GM18511 (cell line): ENCODE measurements around the gene EYA2.

Experiments
- ATAC-seq: cut with Tn5 transposase; IDR thresholded peaks from one replicate; pipeline ENCODE4 v1.9.1; 2021; ENCODE audit warnings: mild to moderate bottlenecking, moderate library complexity; ENCODE audit not compliant: unreplicated experiment

Gene EYA2

DNA sequence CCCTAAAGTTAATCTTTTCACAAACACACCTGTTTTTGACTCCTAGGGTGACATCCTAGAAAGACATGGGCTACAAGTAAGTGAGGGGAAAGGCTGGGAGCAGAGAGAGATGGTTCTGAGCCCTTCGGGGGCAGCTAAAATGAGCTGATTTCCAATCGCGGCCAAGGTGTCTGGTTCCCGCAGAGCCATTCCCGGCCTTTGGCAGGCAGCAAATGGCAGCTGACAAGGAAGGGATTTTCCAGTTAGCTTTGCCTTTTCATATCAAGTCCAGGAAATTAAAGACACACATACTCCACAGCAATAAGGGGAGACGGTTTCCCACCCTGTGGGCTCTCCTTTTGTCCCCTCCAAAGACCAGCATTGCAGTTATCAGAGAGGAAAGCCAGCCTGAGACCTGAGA lies 233.4 kb downstream of the EYA2 start:
- ATAC-seq, result no peak

DNA sequence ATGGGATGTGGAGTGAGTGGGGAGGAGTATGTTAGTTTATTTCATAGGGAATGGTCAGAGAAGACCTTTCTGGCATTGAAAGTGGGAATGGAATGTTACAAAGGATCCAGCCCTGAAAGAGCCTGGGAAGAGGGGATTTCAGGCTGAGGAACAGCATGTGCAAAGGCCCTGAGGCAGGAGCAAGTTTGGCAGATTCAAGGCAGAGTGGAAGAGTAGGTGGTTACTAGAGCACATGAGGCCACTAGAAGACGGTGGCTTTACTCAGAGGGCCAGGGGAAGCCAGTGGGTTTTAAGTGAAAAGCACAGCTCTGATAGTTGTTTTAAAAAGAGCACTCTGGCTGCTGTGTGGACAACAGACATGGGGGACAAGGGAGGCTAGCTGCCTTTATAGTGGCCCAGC lies 234.7 kb downstream of the EYA2 start:
- ATAC-seq, result no peak

DNA sequence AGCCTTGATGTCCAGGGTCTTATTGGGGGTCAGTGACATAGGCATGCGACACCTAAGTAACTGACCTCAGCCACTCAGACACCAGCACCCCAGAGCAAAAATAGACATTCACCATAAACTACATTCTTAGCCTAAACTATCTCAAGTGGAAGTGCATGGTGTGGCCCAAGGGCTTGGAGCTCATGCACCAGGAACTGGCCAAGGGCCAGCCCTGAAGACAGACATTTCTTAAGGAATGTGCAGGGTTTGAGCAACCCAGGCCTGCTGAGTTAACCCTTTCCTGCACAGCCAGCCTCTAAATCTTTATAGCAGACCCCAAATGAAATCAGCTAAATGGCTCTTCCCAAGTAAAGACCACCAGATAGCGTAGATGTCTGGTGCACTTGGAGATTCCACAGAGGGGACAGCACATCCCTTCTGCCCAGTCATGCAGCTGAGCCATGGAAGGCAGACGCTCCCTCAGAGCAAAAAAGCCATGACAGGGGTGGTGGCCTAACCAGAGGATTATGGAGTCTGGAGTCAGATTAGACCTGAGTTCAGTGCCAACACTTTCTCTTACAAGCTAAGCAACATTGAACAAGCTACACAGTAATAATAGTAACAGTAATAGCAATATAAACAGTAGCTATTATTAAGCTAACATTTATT lies 239.3 kb downstream of the EYA2 start:
- ATAC-seq, result no peak

DNA sequence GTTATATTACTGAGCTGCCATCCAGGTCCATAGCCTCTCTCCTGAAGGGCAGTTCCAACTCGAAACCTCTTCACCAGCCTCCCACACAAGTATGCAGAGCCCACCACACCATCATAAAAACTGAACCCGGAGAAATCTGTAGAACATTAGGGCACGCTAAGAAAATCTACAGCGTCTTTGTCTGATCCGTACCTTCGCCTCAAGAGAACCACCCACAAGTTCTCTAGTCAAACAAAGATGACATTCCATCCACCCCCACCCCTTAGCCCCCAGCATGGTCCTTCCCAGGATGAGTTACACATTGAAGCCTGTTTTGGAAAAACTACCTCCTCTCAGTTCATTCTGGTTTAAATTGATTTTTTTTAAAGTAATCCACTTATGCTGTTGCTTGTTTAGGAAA lies 242.1 kb downstream of the EYA2 start:
- no peak for ATAC-seq

DNA sequence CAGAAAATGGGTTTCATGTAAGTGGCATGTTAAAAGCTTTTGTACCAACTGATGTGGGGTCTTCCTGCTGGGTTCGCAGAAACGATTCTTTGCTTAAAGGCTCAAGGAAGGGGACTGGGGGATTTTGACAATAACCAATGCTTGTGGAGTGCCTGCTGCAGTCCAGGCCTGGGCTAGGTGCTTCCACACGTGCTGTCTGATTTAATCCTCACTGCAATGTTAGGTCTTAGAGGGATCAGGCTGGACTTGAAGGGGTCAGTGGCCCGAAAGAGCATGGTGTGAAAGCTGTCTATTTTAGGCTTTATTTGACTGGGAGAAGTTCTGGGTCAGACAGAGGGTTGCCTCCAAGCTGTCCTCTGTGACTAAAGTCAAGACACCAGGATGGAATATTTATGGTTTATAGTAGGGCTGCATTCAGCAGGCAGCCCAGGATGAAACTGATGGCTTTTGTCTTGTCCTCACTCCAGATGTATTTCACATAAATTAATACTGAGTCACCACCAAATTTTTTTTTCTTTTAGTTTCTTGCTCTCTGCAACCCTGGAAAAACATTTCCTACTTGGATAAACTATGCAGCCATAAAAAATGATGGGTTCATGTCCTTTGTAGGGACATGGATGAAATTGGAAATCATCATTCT lies 242.7 kb downstream of the EYA2 start:
- no peak for ATAC-seq

DNA sequence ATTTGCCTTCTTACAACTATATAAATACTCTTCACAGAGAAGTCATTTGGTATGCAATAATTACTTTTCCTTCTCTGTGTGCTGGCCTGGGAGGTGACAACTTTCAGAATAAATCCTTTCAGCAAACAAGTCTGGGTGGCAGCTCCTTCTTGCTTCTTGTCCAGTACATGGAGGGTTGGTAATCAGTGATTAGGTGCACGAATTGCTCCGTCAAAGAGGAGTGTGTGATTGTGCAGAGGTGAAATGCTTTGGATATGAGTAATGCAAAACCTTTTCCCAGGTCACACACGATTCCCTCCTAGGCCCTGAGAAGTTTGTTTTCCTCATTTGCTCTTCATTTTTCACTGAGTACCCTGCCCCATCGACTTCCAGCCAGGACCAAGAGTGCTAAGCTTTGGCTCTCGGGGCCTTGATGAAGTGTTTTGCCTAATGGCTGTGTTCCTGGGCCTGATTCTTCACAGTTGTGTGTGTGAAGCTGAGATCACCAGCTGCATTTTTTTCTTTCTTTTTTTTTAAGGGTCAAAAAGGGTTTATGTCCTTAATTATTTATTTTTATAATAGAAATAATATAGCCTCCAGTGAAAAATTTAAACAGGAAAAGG lies 245.4 kb downstream of the EYA2 start:
- no peak for ATAC-seq

DNA sequence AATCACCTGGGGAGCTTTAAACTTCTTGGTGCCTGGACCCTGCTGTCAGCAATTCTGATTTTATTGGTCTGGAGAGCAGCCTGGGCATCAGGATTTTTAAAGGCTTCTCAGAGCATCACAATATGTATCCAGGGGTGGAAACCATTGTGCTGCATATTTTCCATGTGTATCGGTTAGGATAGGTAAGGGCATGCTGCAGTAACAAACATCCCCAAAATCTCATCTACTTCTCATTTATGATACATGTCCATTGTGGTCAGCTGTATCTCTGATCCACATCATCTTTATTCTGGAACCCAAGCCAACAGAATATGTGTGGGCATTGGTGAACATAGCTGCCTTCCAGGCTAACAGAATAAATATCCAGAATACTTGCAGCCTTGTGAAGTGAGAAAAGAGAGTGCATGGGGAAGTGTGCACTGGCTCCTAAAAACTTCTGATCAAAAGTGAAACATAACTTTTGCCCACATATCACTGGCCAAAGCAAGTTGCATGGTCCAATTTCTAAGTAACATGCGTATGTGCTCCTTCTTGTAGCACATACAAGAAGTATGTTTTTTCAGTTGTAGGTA lies 246.8 kb downstream of the EYA2 start:
- no peak for ATAC-seq

DNA sequence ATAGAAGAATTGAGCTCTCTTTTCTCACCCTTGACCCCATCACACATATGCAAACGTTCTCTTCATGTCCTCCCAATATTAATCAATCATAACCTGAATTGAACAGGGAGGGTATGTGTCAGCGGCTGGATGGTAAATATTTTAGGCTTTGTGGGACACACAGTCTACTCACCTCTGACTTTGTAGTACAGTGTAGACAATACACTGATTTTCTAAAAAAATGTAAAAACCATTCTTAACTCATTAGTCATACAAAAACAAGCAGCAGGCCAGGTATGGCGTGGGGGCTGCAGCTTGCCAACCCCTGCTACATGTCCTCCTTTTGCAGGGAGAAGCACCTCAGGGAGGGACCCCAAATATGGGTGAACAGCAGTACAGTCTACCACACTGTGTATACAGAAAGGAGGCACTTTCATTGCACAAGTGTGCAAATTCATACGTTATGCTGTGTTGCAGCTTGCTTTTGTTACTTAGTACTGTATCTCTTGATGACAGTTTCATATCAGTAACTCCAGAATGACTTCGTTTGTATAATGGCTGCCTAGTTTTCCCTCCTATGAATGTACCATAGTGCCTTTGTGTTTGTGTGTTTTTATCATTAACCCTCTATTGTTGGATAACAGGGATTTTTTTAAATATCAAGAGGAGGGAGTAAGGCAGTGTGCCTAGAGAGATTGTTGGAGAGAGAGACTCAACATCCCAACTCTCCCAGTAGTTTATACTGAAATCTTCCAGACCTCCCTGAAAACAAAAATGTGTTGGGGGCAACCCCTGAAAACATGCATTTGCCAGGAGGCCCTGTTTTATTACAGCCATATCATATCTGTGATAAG lies 247.5 kb downstream of the EYA2 start:
- ATAC-seq, result no peak

DNA sequence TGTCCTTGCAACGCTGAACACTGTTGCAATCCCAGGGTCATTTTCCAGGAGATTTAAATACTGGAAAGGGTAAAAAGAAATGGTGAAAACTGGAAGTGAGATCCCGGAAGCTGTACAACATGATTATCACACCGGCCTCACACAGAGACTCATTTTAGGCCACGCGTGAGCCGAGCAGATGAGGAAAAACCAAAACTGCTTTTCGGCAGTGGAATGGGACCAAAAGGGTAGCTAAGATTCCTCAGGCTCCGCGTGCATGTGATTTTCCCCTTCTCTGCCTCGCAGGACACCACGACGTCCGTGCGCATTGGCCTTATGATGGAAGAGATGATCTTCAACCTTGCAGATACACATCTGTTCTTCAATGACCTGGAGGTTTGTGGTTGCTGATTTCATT lies 248.1 kb downstream of the EYA2 start:
- ATAC-seq, result no peak

DNA sequence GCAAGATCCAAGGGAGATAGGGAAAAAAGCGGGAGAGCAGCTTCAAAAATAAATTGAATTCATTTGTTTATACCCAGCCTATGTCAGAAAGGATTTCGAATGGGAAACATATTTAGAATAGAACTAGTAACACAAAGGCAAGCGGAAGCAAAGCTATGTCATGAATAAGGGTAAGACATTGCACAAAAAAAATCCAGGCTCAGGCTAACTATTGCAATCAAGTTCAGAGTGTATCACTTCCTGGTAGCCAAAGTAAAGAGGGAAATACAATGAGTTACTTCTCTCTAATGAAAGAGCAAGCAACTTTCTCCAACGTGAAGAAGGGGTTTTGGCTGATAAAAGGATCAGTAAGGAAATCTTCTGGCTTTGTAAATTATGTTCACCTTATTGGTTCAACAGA lies 249.0 kb downstream of the EYA2 start:
- no peak for ATAC-seq

DNA sequence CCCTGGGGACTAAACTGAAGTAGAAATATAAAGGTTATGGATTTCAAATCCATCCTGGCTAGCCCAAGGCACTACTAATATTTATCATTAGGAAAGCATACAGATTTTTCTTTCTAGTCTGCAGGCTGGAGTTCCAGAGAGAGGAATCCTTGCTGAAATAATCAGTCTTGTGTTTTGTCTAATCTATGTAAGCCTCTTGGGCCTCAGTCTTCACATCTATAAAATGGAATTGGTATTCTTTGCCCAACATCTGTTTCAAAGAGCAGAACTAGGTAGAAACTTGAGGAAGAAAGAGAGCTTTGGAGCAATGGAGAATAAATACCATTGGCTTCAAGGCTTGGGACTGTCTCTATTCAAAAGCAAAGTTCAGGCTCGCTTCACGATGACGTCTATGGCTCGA lies 249.8 kb downstream of the EYA2 start:
- no peak for ATAC-seq

DNA sequence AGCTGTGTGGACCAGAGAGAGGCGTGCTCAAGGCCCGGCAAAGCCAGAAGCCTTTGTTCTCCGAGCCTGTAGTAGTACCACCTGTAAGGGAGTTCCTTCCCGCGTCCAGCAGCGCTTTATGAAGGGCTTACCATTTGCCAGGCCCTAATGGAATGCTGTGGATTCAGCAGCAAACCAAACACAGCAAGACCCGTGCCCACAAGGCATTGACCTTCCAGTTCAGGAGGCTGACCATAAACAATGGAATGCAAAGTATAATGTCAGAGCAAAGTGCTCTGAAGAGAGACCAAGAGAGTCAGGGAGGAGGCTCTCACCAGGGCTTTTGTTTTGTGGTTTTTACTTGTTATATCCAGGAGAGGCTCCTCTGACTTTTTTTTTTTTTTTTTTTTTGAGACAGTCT lies 252.0 kb downstream of the EYA2 start:
- no peak for ATAC-seq

DNA sequence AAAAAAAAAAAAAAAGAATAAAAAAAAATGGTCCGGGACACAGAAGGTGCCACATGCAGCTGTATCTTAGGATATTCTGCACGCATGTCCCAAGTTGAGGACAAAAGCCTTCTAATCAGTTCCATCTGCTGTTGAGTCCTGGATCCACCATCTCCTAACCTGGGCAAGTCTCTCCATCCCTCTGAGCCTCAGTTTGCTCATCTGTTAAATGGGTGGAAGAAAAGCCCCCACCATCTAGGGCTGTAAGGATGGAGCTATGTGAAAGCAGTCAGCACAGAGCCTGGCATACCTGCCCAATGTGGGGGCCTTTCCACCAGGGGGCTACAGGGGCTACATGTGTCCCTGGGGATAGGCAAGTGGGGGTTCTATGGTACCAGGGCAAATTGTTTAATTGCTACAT lies 253.4 kb downstream of the EYA2 start:
- no peak for ATAC-seq

DNA sequence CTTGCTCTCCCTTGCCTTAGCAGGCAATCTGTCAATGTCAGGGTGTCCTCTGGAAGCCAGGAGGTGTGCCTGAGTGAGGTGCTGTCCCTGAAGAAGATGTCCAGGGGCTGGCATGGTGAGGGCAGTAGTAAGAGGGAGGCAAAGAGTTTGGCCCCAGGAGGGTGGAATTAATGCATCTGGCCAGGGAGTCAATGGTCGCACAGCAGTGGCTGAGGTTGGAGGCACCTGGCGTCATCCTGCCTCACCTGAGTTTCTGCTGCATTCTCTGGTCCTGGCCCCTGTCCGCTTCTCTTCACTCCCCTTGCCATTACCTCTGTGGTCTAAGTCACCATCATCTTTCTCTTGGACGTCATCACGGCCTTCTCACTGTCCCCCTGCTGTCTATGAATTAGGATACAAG lies 255.3 kb downstream of the EYA2 start:
- ATAC-seq, result no peak

DNA sequence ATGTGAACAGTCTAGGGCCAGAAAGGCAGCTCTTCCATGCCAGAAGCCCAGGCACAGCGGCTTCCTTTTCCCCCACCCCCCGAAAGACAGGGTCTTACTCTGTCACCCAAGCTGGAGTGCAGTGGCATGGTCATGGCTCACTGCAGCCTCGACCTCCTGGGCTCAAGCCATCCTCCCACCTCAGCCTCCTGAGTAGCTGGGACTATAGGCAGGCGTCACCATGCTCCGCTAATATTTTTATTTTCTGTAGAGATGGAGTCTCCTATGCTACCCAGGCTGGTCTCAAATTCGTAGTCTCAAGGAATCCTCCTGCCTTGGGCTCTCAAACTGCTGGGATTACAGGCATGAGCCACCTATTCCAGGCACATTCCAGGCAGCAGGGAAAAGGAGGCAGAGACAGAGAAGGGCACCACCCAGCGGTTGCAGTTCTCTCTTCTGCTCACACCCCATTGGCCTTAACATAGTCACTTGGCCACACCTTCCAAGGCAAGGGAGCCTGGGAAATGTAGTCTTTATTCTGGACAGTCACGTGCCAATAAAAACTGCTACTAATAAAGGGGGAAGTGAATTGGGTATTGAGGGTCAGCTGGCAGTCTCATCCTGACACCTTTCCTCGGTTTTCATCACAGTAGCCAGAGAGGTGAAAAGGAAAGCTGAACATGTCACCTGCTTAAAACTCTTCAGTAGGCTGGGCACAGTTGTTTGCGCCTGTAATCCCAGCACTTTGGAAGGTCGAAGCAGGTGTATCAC lies 255.9 kb downstream of the EYA2 start:
- no peak for ATAC-seq

DNA sequence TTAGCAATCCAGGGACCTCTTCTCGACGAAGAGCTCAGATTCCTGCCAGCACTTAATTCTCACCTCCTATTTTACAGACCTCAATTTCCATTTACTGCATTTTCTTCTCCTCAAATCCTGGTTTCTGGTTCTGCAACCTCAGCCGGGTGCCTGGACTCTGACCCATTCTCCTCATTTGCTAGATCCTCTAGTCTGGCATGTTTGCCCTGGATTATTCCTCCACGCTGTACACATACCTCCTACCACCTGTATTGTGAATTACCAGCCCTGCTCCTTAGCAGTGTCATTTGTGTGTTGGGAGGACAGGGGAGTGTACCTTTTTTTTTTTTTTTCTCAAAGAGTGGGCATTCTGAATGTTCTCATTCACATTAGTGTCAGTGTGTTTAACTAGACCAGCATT lies 257.4 kb downstream of the EYA2 start:
- no peak for ATAC-seq

DNA sequence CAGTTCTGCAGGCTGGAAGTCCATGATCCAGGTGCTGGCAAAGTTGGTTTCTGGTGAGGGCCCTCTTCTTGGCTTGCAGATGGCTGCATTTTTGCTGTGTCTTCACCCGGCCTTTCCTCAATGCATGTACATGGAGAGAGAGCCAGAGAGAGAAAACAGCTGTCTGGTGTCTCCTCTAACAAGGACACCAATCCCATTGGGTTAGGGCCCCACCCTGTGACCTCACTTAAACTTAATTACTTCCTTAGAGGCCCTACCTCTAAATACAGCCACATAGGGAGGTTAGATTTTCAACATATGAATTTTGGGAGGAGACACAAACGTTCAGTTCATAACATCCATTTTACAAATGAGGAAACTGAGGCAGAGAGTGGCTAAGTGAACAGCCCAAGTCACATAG lies 259.4 kb downstream of the EYA2 start:
- no peak for ATAC-seq

DNA sequence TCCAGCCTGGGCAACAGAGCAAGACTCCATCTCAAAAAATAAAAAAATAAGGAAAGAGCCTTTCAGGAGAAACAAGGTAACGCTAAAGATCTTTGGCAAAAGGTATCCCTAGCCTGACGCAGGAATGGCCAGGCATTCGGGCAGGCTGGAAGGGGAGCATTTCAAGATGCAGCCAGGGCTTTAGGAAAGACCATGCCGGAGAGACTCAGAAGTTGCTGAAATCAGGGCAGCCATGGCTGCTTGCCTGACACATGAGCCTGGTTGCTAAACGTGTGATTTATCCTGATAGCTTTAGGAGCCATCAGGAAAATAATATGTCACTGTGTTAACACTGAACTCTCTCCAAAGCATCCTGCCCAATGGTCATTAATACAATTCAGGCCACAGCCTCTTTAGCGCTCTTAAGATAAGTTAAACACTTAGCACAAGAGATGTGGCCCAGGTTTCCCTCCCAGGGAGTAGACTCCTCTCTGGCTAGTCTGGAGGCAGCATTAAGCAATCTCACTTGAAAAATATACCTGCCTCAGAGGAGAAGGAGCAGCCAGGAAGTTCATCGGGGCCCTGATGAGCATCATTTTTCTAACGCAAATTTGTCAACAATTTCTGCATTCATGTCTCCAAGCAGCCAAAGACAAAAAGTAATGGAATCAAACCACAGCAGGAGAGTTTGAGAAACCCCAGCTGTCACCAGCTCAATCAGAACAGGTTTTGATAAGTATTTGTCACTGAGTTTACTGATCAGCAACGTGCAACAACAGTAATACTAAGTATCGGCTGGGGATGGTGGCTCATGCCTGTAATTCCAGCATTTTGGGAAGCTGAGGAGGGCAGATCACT lies 261.9 kb downstream of the EYA2 start:
- no peak for ATAC-seq

DNA sequence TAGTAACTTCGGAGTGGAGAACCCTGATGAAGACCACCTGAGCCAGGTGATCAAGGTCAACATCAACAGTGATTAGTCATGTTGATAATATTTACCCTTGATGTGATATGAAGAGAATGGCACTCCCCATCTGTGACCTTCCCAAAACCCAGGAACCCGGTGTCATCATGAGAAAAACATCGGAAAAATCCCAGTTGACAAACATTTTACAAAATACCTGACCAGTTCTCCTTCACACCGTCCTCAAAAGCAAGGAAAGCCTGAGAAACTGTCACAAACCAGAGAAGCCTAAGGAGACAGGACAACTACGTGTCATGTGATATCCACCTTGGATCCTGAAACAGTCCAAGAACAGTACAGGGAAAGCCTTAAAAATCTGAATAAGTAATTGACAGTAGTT lies 264.5 kb downstream of the EYA2 start:
- ATAC-seq, result no peak

DNA sequence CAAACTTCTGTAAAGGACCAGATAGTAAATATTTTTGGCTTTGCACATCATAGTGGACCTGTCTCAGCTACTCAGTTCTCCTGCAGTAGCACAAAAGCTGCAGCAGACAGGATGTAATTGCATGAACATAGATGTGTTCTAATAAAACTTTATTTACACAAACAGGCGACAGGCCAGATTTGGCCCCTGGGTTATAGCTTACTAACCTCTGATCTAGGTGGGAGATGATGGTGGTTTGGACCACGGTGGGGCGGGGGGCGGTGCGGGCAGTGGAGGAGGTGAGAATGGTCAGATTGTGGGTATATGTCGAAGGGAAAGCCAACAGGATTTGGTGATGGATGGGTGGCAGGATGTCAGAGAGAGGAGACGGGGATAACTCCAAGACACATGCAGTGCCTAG lies 265.6 kb downstream of the EYA2 start:
- no peak for ATAC-seq
